ENCODE measurements around the gene LONP2.
"Not testable (repeated sequence)": the region's sequence is repeated elsewhere in the genome, so short reads cannot be mapped to it uniquely, and the experiment has no call there.

LONP2 gene

GRCh38 chr16:48240147-48240546 is 4.0 kb upstream of the LONP2 start:
- FAIRE-seq: not testable (repeated sequence)

GRCh38 chr16:48244863-48245195 is 729 bp downstream of the LONP2 start:
- FAIRE-seq: no peak

GRCh38 chr16:48246066-48246465 is 2.0 kb downstream of the LONP2 start:
- FAIRE-seq: no peak

- no peak for FAIRE-seq
Observed at GRCh38 chr16:48247311-48247710, 3.2 kb downstream of the LONP2 start, which contains the start of gene ABCC11. Gene ABCC11 (minus strand): TSS chr16:48247539. CDS start chr16:48231921, 15,618 bp downstream.

- FAIRE-seq: no peak
Observed at GRCh38 chr16:48250520-48251278, 6.6 kb downstream of the LONP2 start.

GRCh38 chr16:48252013-48252412 is 7.9 kb downstream of the LONP2 start:
- FAIRE-seq: no peak

GRCh38 chr16:48256579-48257177 is 12.6 kb downstream of the LONP2 start:
- no peak for FAIRE-seq

GRCh38 chr16:48261569-48261968 is 17.5 kb downstream of the LONP2 start:
- no peak for FAIRE-seq

- FAIRE-seq: no peak
Observed at GRCh38 chr16:48262631-48263030, 18.5 kb downstream of the LONP2 start.

- no peak for FAIRE-seq
Observed at GRCh38 chr16:48269011-48269410, 24.9 kb downstream of the LONP2 start.

GRCh38 chr16:48271728-48272127 is 27.6 kb downstream of the LONP2 start:
- FAIRE-seq: no peak

GRCh38 chr16:48272837-48273421 is 28.8 kb downstream of the LONP2 start:
- FAIRE-seq: no peak

GRCh38 chr16:48274476-48274875 is 30.4 kb downstream of the LONP2 start:
- no peak for FAIRE-seq

GRCh38 chr16:48276102-48276501 is 32.0 kb downstream of the LONP2 start:
- no peak for FAIRE-seq

- no peak for FAIRE-seq
Observed at GRCh38 chr16:48277158-48277557, 33.1 kb downstream of the LONP2 start.

GRCh38 chr16:48279199-48279598 is 35.1 kb downstream of the LONP2 start:
- no peak for FAIRE-seq

GRCh38 chr16:48280546-48280945 is 36.4 kb downstream of the LONP2 start:
- no peak for FAIRE-seq

- no peak for FAIRE-seq
Observed at GRCh38 chr16:48282636-48283263, 38.6 kb downstream of the LONP2 start.

GRCh38 chr16:48284772-48285409 is 40.8 kb downstream of the LONP2 start:
- FAIRE-seq: no peak

GRCh38 chr16:48287239-48287638 is 43.1 kb downstream of the LONP2 start:
- FAIRE-seq: no peak

- FAIRE-seq: no peak
Observed at GRCh38 chr16:48291303-48291702, 47.2 kb downstream of the LONP2 start.

- FAIRE-seq: no peak
Observed at GRCh38 chr16:48291754-48292153, 47.7 kb downstream of the LONP2 start.

GRCh38 chr16:48292452-48292851 is 48.4 kb downstream of the LONP2 start:
- no peak for FAIRE-seq

Data from A204.1 (cell line).